K562 (cell line): ENCODE data around the gene STK36. TPM values are rescaled to one million over a fixed set of nuclear protein-coding genes. Genes with fewer than 3 reads are reported as not detected.

Experiments
- CHD2 ChIP-seq: IDR thresholded peaks from 2 replicates; pipeline ENCODE4 v1.6.1; 2011; ENCODE audit warnings: low read depth, low read length
- E2F5 ChIP-seq: sonication (generic); formaldehyde crosslinking; IDR thresholded peaks from 2 replicates; pipeline ENCODE4 v1.8.0; 2022; ENCODE audit warnings: mild to moderate bottlenecking, missing genetic modification reagents
- ETV6 ChIP-seq, 3 experiments: fragments of 150-350 bp in 1 of 3; sonication (generic) in 1 of 3; formaldehyde crosslinking in 1 of 3; IDR thresholded peaks; 2 replicates each; pipeline versions ENCODE4 v1.6.1 to v1.8.0; 2014 to 2022; ENCODE audit warnings: borderline replicate concordance in 2 of 3, low read depth in 2 of 3, antibody characterized with exemption in 1 of 3, low read length in 1 of 3, mild to moderate bottlenecking in 1 of 3, missing genetic modification reagents in 1 of 3
- HDAC1 ChIP-seq, 2 experiments: fragments of 450-650 bp; IDR thresholded peaks; 2 replicates each; pipeline ENCODE4 v1.6.1; 2016 to 2017; ENCODE audit warnings: inconsistent platforms in 1 of 2, mild to moderate bottlenecking in 1 of 2, moderate library complexity in 1 of 2
- MAX ChIP-seq: sonication (generic); formaldehyde crosslinking; IDR thresholded peaks from 2 replicates; pipeline ENCODE4 v1.9.0; 2022; ENCODE audit warnings: mild to moderate bottlenecking, missing genetic modification reagents
- MNT ChIP-seq, 2 experiments: fragments of 450-650 bp; conservative IDR thresholded peaks; 2 replicates each; pipeline ENCODE4 v1.6.1; 2017; ENCODE audit warnings: mild to moderate bottlenecking in 2 of 2, moderate library complexity in 2 of 2
- NCOA1 ChIP-seq: fragments of 450-650 bp; IDR thresholded peaks from 2 replicates; pipeline ENCODE4 v1.6.1; 2016; ENCODE audit warnings: low read depth
- RBM39 ChIP-seq: fragments of 200-400 bp; formaldehyde crosslinking; optimal IDR thresholded peaks from 2 replicates; pipeline ENCODE3; 2018; ENCODE audit warnings: low read depth, low read length
- RFX1 ChIP-seq: fragments of 450-650 bp; IDR thresholded peaks from 2 replicates; pipeline ENCODE4 v1.6.1; 2016; ENCODE audit warnings: mild to moderate bottlenecking, moderate library complexity
- TAF15 ChIP-seq: fragments of 200-400 bp; formaldehyde crosslinking; IDR thresholded peaks from 2 replicates; pipeline ENCODE4 v1.6.1; 2017; ENCODE audit warnings: mild to moderate bottlenecking, low read depth, low read length, moderate library complexity
- TBL1XR1 ChIP-seq, 2 experiments: IDR thresholded peaks; 2 replicates each; pipeline ENCODE4 v1.6.1; 2012; ENCODE audit warnings: improper control_type of control experiment in 2 of 2, low read length in 2 of 2, mild to moderate bottlenecking in 1 of 2
- TFE3 ChIP-seq: fragments of 450-650 bp; formaldehyde crosslinking; IDR thresholded peaks from 2 replicates; pipeline ENCODE4 v1.4.0; 2020; ENCODE audit warnings: mild to moderate bottlenecking, mixed read lengths
- ZFX ChIP-seq: sonication (generic); formaldehyde crosslinking; IDR thresholded peaks from 2 replicates; pipeline ENCODE4 v1.8.0; 2022; ENCODE audit warnings: mild to moderate bottlenecking, missing genetic modification reagents, moderate library complexity
- ZNF274 ChIP-seq: IDR thresholded peaks from 2 replicates; pipeline ENCODE4 v1.6.1; 2011; ENCODE audit warnings: low read depth, mild to moderate bottlenecking, low read length, moderate library complexity, borderline replicate concordance
- ZNF444 ChIP-seq: fragments of 250-450 bp; sonication (Bioruptor Pico); IDR thresholded peaks from 2 replicates; pipeline ENCODE4 v1.4.0; 2020; ENCODE audit warnings: mild to moderate bottlenecking, moderate library complexity
- ZNF79 ChIP-seq: fragments of 250-450 bp; sonication (Bioruptor Pico); IDR thresholded peaks from 2 replicates; pipeline ENCODE4 v1.4.0; 2020; ENCODE audit warnings: low read depth, mild to moderate bottlenecking, moderate library complexity
- polyA plus RNA-seq, 8 experiments: library from polyadenylated mRNA; depleted of rRNA in 4 of 8; stranded (reverse) in 5 of 8; unstranded in 3 of 8; fragments of >200 nt; fragmentation: Nextera tagmentation in 2 of 8; fragmentation: Illumina TruSeq in 1 of 8; extraction: Ambion mirVana in 2 of 8; extraction: Trizol in 1 of 8; gene quantifications; 2 replicates each; pipeline versions ENCODE4 v1.2.1 to v1.2.3, GENCODE V29; 2011 to 2014; ENCODE audit warnings: inconsistent platforms in 1 of 8, missing spikeins in 1 of 8
- total RNA-seq, 7 experiments: library from RNA; depleted of rRNA in 6 of 7; stranded (reverse); fragments of >200 nt in 6 of 7; fragmentation: Illumina TruSeq in 2 of 7; extraction: Trizol in 2 of 7; gene quantifications; 2 replicates each; pipeline versions ENCODE4 v1.2.1 to v1.2.3, GENCODE V29; 2011 to 2021; ENCODE audit warnings: low replicate concordance in 1 of 7
- TF ChIP-seq, protein P1 (sequence below), 2 experiments: fragments of 200-800 bp in 1 of 2; sonication (Bioruptor generic) in 1 of 2; sonication (generic) in 1 of 2; formaldehyde crosslinking in 1 of 2; IDR thresholded peaks in 1 of 2; conservative IDR thresholded peaks in 1 of 2; 2 replicates each; pipeline versions ENCODE4 v1.5.0 to v1.6.1; 2016 to 2020; ENCODE audit warnings: missing compliant biosample characterization in 1 of 2, missing genetic modification characterization in 1 of 2, missing genetic modification reagents in 1 of 2
- TF ChIP-seq, protein P2 (sequence below), 2 experiments: fragments of 450-650 bp; IDR thresholded peaks; 2 replicates each; pipeline ENCODE4 v1.6.1; 2016

The STK36 gene
- total and polyA plus RNA-seq, 9 of the 15 experiments (the other 6 are each of a cell fraction or from before 2014, with no cell fraction given): 3.5 to 12.4 (median 6.7) TPM

DNA sequence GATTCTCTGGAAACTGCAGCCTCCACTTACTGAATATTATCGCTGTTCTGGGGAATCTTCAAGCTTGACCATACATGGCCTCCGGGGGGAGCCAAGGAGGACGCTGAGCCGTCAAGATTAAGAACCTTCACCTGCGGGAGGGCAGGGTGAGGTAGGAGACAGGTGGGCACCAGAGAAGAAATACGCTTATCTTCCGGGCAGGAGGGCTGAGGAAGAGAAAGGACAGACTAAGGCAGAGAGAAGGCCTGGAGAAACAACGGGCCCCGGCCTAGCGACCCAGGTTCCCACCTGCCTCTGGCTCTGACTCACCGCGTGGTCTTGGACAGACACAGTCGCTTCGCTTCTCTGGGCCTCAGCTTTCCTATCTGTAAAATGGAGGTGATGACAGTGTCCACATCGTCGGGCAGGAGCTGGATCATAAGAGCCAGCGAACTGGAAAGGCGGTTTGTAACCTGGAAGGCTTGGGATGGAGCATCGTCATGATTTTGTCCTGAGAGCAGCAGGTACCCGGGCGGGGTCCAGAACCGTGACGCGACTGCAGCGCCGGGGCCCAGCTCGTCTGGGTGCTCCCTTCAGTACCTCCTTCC, 13.1 kb upstream of the STK36 start (continued):
- TF ChIP-seq, protein P1, sequence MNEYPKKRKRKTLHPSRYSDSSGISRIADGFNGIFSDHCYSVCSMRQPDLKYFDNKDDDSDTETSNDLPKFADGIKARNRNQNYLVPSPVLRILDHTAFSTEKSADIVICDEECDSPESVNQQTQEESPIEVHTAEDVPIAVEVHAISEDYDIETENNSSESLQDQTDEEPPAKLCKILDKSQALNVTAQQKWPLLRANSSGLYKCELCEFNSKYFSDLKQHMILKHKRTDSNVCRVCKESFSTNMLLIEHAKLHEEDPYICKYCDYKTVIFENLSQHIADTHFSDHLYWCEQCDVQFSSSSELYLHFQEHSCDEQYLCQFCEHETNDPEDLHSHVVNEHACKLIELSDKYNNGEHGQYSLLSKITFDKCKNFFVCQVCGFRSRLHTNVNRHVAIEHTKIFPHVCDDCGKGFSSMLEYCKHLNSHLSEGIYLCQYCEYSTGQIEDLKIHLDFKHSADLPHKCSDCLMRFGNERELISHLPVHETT (CRISPR knock-in tag; conservative IDR thresholded peaks at IDR 0.05 in 1 of 2, IDR thresholded peaks at IDR 0.05 in 1 of 2): no peak
- TF ChIP-seq, protein P2, sequence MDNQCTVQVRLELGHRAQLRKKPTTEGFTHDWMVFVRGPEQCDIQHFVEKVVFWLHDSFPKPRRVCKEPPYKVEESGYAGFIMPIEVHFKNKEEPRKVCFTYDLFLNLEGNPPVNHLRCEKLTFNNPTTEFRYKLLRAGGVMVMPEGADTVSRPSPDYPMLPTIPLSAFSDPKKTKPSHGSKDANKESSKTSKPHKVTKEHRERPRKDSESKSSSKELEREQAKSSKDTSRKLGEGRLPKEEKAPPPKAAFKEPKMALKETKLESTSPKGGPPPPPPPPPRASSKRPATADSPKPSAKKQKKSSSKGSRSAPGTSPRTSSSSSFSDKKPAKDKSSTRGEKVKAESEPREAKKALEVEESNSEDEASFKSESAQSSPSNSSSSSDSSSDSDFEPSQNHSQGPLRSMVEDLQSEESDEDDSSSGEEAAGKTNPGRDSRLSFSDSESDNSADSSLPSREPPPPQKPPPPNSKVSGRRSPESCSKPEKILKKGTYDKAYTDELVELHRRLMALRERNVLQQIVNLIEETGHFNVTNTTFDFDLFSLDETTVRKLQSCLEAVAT (IDR thresholded peaks at IDR 0.05): no peak
- TF ChIP-seq E2F5 (CRISPR knock-in tag) (no peak), TBL1XR1 (IDR thresholded peaks at IDR 0.05; ENCODE audit: low read length in 2 of 2) (no peak), ZFX (CRISPR knock-in tag) (peak; percentile 54), CHD2 (no peak), TAF15 (no peak), MAX (CRISPR knock-in tag) (peak; percentile 33; the same call in 1 of the 2 replicates), RFX1 (no peak), TFE3 (CRISPR knock-in tag) (no peak), ETV6 (IDR thresholded peaks at IDR 0.05; ENCODE audit: borderline replicate concordance in 1 of 2, low read depth in 2 of 2, low read length in 1 of 2) (no peak), ETV6 (CRISPR knock-in tag; IDR thresholded peaks at IDR 0.05; ENCODE audit: borderline replicate concordance) (no peak), ZNF444 (no peak), ZNF274 (no peak), NCOA1 (no peak), ZNF79 (no peak), RBM39 (no peak), HDAC1 (IDR thresholded peaks at IDR 0.05) (peak in 1 of 2 experiments; percentile 51; a peak in 2 of 4 replicates), MNT (conservative IDR thresholded peaks at IDR 0.05) (peak in 1 of 2 experiments; percentile 19; a peak in 3 of 4 replicates)
